IMR-90 (cell line): ENCODE data around the gene MCCD1. TPM values are rescaled to one million over a fixed set of nuclear protein-coding genes. Genes with fewer than 3 reads are reported as not detected.

Experiments
- ATAC-seq: fragments of 200-7000 bp; cut with Tn5 transposase; 2 replicates; pipeline ENCODE4 v1.9.1; 2020; ENCODE audit warnings: low read depth, mild to moderate bottlenecking, moderate library complexity
- BruUV-seq: library from RNA; stranded (reverse); fragments of 400-500 nt; replicated peaks from 2 replicates; lab custom pipeline; 2021; lab: Mats Ljungman, UMichigan
- CTCF ChIA-PET: fragments of 300-600 bp; formaldehyde crosslinking; extraction: SDS; loops from one replicate; lab custom pipeline; 2021; ENCODE audit warnings: antibody characterized with exemption; lab: Yijun Ruan, JAX
- POLR2A ChIA-PET: fragments of 300-600 bp; sonication (Branson Sonifier 250); formaldehyde crosslinking; loops from one replicate; lab custom pipeline; 2022; ENCODE audit warnings: antibody characterized with exemption; ENCODE audit not compliant: unreplicated experiment; lab: Charles Lee
- DNase-seq: peaks from one replicate; pipeline ENCODE4 v3.0.0; 2013
- H2AFZ ChIP-seq: replicated peaks from 2 replicates; pipeline ENCODE3; 2013; ENCODE audit warnings: low read length, mild to moderate bottlenecking; ENCODE audit not compliant: poor library complexity
- H2AK5ac ChIP-seq: 2 replicates; pipeline ENCODE4 v1.6.1; 2013; ENCODE audit warnings: low read depth, low read length, inconsistent platforms
- H2AK9ac ChIP-seq: replicated peaks from 2 replicates; pipeline ENCODE3; 2013; ENCODE audit warnings: mild to moderate bottlenecking, low read depth, low read length, moderate library complexity; ENCODE audit not compliant: poor library complexity
- H2BK120ac ChIP-seq: 2 replicates; pipeline ENCODE4 v1.6.1; 2013; ENCODE audit warnings: low read depth, low read length, inconsistent platforms
- H2BK15ac ChIP-seq: 3 replicates; pipeline ENCODE4 v1.6.1; 2013; ENCODE audit warnings: low read depth, low read length, inconsistent platforms
- H2BK20ac ChIP-seq: 2 replicates; pipeline ENCODE4 v1.6.1; 2013; ENCODE audit warnings: low read depth, mild to moderate bottlenecking, inconsistent platforms, low read length, moderate library complexity
- H2BK5ac ChIP-seq: 2 replicates; pipeline ENCODE4 v1.6.1; 2013; ENCODE audit warnings: mild to moderate bottlenecking, low read depth, low read length, inconsistent platforms; ENCODE audit not compliant: poor library complexity, severe bottlenecking
- H3K14ac ChIP-seq: replicated peaks from 2 replicates; pipeline ENCODE4 v1.6.1; 2013; ENCODE audit warnings: low read depth, low read length, inconsistent platforms
- H3K18ac ChIP-seq: 2 replicates; pipeline ENCODE4 v1.6.1; 2013; ENCODE audit warnings: low read depth, low read length, control low read depth
- H3K23ac ChIP-seq: 2 replicates; pipeline ENCODE4 v1.6.1; 2013; ENCODE audit warnings: low read depth, low read length, inconsistent platforms
- H3K27ac ChIP-seq: 2 replicates; pipeline ENCODE4 v1.5.1; 2013; ENCODE audit warnings: mild to moderate bottlenecking, control low read depth, low read length; ENCODE audit not compliant: insufficient read depth
- H3K27me3 ChIP-seq: 2 replicates; pipeline ENCODE4 v1.6.1; 2013; ENCODE audit warnings: low read length; ENCODE audit not compliant: control insufficient read depth, insufficient read depth
- H3K36me3 ChIP-seq: 2 replicates; pipeline ENCODE4 v1.6.1; 2013; ENCODE audit warnings: low read length, mixed read lengths; ENCODE audit not compliant: control insufficient read depth, insufficient read depth
- H3K4ac ChIP-seq: 2 replicates; pipeline ENCODE4 v1.6.1; 2013; ENCODE audit warnings: low read depth, low read length, inconsistent platforms
- H3K4me1 ChIP-seq: 2 replicates; pipeline ENCODE4 v1.6.1; 2013; ENCODE audit warnings: low read length, mixed read lengths; ENCODE audit not compliant: control insufficient read depth, insufficient read depth
- H3K4me2 ChIP-seq: 2 replicates; pipeline ENCODE4 v1.6.1; 2013; ENCODE audit warnings: low read depth, mild to moderate bottlenecking, control low read depth, low read length, moderate library complexity
- H3K4me3 ChIP-seq: 2 replicates; pipeline ENCODE4 v1.5.1; 2013; ENCODE audit warnings: low read depth, mild to moderate bottlenecking, control low read depth, low read length, moderate library complexity; ENCODE audit not compliant: insufficient read depth
- H3K56ac ChIP-seq: 2 replicates; pipeline ENCODE4 v1.6.1; 2013; ENCODE audit warnings: low read length, inconsistent platforms; ENCODE audit not compliant: insufficient read depth; ENCODE audit errors: extremely low read depth
- H3K79me1 ChIP-seq, 2 experiments: 2 replicates each; pipeline ENCODE4 v1.6.1; 2013; ENCODE audit warnings: low read length in 2 of 2, inconsistent platforms in 1 of 2, low read depth in 1 of 2
- H3K9ac ChIP-seq: 2 replicates; pipeline ENCODE4 v1.6.1; 2013; ENCODE audit warnings: low read depth, low read length, control low read depth
- H3K9me1 ChIP-seq: 2 replicates; pipeline ENCODE4 v1.6.1; 2013; ENCODE audit warnings: low read length, inconsistent platforms; ENCODE audit not compliant: insufficient read depth
- H3K9me3 ChIP-seq: 2 replicates; pipeline ENCODE4 v1.6.1; 2013; ENCODE audit warnings: low read length; ENCODE audit not compliant: control insufficient read depth, insufficient read depth
- H4K20me1 ChIP-seq: 2 replicates; pipeline ENCODE4 v1.6.1; 2013; ENCODE audit warnings: low read length, inconsistent platforms; ENCODE audit not compliant: insufficient read depth
- H4K5ac ChIP-seq: 2 replicates; pipeline ENCODE4 v1.6.1; 2013; ENCODE audit warnings: mild to moderate bottlenecking, low read depth, low read length, control low read depth
- H4K8ac ChIP-seq, 2 experiments: 2 replicates each; pipeline ENCODE4 v1.6.1; 2013; ENCODE audit warnings: low read depth in 2 of 2, low read length in 2 of 2, control low read depth in 1 of 2, inconsistent platforms in 1 of 2
- H4K91ac ChIP-seq: 2 replicates; pipeline ENCODE4 v1.6.1; 2013; ENCODE audit warnings: low read depth, low read length, inconsistent platforms; ENCODE audit not compliant: insufficient read depth
- BHLHE40 ChIP-seq: fragments of 150-350 bp; IDR thresholded peaks from 2 replicates; pipeline ENCODE4 v1.6.1; 2016; ENCODE audit warnings: mild to moderate bottlenecking, low read depth, low read length
- CEBPB ChIP-seq: IDR thresholded peaks from 2 replicates; pipeline ENCODE4 v1.6.1; 2012; ENCODE audit warnings: low read depth, low read length, improper control_type of control experiment
- CHD1 ChIP-seq: IDR thresholded peaks from 2 replicates; pipeline ENCODE4 v1.6.1; 2012; ENCODE audit warnings: low read depth, low read length, improper control_type of control experiment
- CTCF ChIP-seq: conservative IDR thresholded peaks from 2 replicates; pipeline ENCODE4 v1.5.1; 2012; ENCODE audit warnings: mild to moderate bottlenecking, low read depth, low read length, improper control_type of control experiment
- FOS ChIP-seq: fragments of 150-350 bp; IDR thresholded peaks from 2 replicates; pipeline ENCODE4 v1.6.1; 2016; ENCODE audit warnings: low read depth, low read length
- MAFK ChIP-seq: IDR thresholded peaks from 2 replicates; pipeline ENCODE4 v1.6.1; 2012; ENCODE audit warnings: low read depth, low read length, improper control_type of control experiment
- MAZ ChIP-seq: IDR thresholded peaks from 2 replicates; pipeline ENCODE4 v1.6.1; 2012; ENCODE audit warnings: low read depth, mild to moderate bottlenecking, low read length, improper control_type of control experiment, moderate library complexity, borderline replicate concordance
- MXI1 ChIP-seq: IDR thresholded peaks from 2 replicates; pipeline ENCODE4 v1.6.1; 2012; ENCODE audit warnings: low read depth, mild to moderate bottlenecking, low read length, moderate library complexity, borderline replicate concordance
- NFE2L2 ChIP-seq: fragments of 150-350 bp; IDR thresholded peaks from 2 replicates; pipeline ENCODE4 v1.6.1; 2016; ENCODE audit warnings: low read depth, mild to moderate bottlenecking, low read length
- POLR2A ChIP-seq: IDR thresholded peaks from 2 replicates; pipeline ENCODE4 v1.6.1; 2012; ENCODE audit warnings: mild to moderate bottlenecking, low read depth, low read length
- RAD21 ChIP-seq: IDR thresholded peaks from 2 replicates; pipeline ENCODE4 v1.6.1; 2012; ENCODE audit warnings: low read length, improper control_type of control experiment
- RCOR1 ChIP-seq: IDR thresholded peaks from 2 replicates; pipeline ENCODE4 v1.6.1; 2012; ENCODE audit warnings: mild to moderate bottlenecking, low read length, improper control_type of control experiment; ENCODE audit not compliant: insufficient replicate concordance
- RFX5 ChIP-seq: IDR thresholded peaks from 2 replicates; pipeline ENCODE4 v1.8.0; 2012; ENCODE audit warnings: low read depth, mild to moderate bottlenecking, low read length, moderate library complexity
- SMC3 ChIP-seq: fragments of 150-350 bp; IDR thresholded peaks from 2 replicates; pipeline ENCODE4 v1.6.1; 2016; ENCODE audit warnings: low read depth, mild to moderate bottlenecking, antibody characterized with exemption, low read length, moderate library complexity
- USF2 ChIP-seq: fragments of 150-350 bp; IDR thresholded peaks from 2 replicates; pipeline ENCODE4 v1.6.1; 2017; ENCODE audit warnings: mild to moderate bottlenecking, antibody characterized with exemption, low read length, low read depth
- dilution Hi-C: fragments of 300-500 bp; cut with HindIII; formaldehyde crosslinking; loops from one replicate; pipeline ENCODE4 v1.14.3; 2018; ENCODE audit warnings: low sequenced_read_pairs; ENCODE audit not compliant: unreplicated experiment
- in situ Hi-C: fragments of 300-500 bp; cut with MboI; formaldehyde crosslinking; loops from 3 replicates; pipeline ENCODE4 v1.14.3; 2019; ENCODE audit warnings: low sequenced_read_pairs, inconsistent platforms, mixed read lengths
- intact Hi-C: fragments of 100-400 bp; cut with micrococcal nuclease; formaldehyde crosslinking; loops from 2 replicates; pipeline ENCODE4 v1.10.0; 2022
- polyA plus RNA-seq, 3 experiments: library from polyadenylated mRNA; depleted of rRNA; stranded (reverse); fragments of >200 nt; gene quantifications; 2 replicates each; pipeline ENCODE4 v1.2.3, GENCODE V29; 2012; ENCODE audit warnings: low replicate concordance in 1 of 3
- total RNA-seq: library from RNA; depleted of rRNA; stranded (reverse); fragments of >200 nt; gene quantifications from 2 replicates; pipeline ENCODE4 v1.2.3, GENCODE V29; 2012
- TF ChIP-seq, protein P1 (sequence below): fragments of 150-350 bp; IDR thresholded peaks from 2 replicates; pipeline ENCODE4 v1.6.1; 2016; ENCODE audit warnings: low read depth, mild to moderate bottlenecking, low read length, moderate library complexity, borderline replicate concordance

Gene MCCD1
- total and polyA plus RNA-seq, 2 of the 4 experiments (the other 2 are of a cell fraction) = not detected

DNA sequence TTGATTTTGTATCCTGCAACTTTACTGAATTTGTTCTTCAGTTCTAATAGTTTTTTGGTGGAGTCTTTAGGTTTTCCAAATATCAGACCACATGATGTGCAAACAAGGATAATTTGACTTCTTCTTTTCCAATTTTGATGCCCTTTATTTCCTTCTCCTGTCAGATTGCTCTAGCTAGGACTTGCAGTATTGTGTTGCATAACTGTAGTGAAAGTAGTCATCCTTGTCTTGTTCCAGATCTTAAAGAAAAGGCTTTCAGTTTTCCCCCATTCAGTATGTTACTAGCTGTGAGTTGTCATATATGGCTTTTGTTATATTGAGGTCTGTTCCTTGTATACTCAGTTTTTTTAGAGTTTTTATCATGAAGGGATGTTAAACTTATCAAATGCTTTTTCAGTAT lies 26.2 kb upstream of the MCCD1 start:
- Histone ChIP-seq H3K14ac (no peak overlapping the region), H4K5ac (no peak overlapping the region), H3K4me1 (no peaks in the 10 kb centered on the region; the same call in 1 of the 2 replicates), H3K9me1 (peaks cover 5% of the 10 kb centered on the region; the same call in 1 of the 2 replicates), H4K8ac (no peak overlapping the region), H2BK120ac (no peak overlapping the region), H2AFZ (no peak overlapping the region), H3K4me2 (no peak overlapping the region), H4K91ac (no peak overlapping the region), H3K27ac (no peak overlapping the region), H2BK5ac (no peak overlapping the region), H4K20me1 (peaks cover 10% of the 10 kb centered on the region; the same call in 1 of the 2 replicates), H2AK5ac (no peak overlapping the region), H3K23ac (no peak overlapping the region), H3K4ac (no peak overlapping the region), H3K79me1 (peaks cover 0 to 31% of the 10 kb centered on the region in 2 experiments; a peak in 3 of 4 replicates), H3K4me3 (no peak overlapping the region), H2AK9ac (no peak overlapping the region), H3K36me3 (peaks cover 8% of the 10 kb centered on the region; the same call in 1 of the 2 replicates), H3K18ac (no peak overlapping the region), H2BK20ac (no peak overlapping the region), H3K9me3 (no peaks in the 10 kb centered on the region), H2BK15ac (no peak overlapping the region), H3K56ac (no peak overlapping the region), H3K9ac (no peak overlapping the region), H3K27me3 (no peaks in the 10 kb centered on the region)
- ATAC-seq = no peak
- ChIA-PET POLR2A (no interaction called here), CTCF (no interaction called here)
- no peak for DNase-seq
- dilution Hi-C loops (no loop called here), intact Hi-C loops (no loop called here), in situ Hi-C loops (no loop called here)
- TF ChIP-seq USF2 = no peak
- no peak for TF ChIP-seq MAZ
- TF ChIP-seq MAFK = no peak
- no peak for TF ChIP-seq CEBPB
- TF ChIP-seq MXI1 = no peak
- TF ChIP-seq RAD21 = no peak
- no peak for TF ChIP-seq RCOR1
- no peak for TF ChIP-seq RFX5
- TF ChIP-seq CHD1 = no peak
- no peak for TF ChIP-seq CTCF
- TF ChIP-seq FOS = no peak
- TF ChIP-seq BHLHE40 = no peak
- no peak for TF ChIP-seq SMC3
- no peak for TF ChIP-seq POLR2A
- TF ChIP-seq NFE2L2 = no peak
- TF ChIP-seq, protein P1, sequence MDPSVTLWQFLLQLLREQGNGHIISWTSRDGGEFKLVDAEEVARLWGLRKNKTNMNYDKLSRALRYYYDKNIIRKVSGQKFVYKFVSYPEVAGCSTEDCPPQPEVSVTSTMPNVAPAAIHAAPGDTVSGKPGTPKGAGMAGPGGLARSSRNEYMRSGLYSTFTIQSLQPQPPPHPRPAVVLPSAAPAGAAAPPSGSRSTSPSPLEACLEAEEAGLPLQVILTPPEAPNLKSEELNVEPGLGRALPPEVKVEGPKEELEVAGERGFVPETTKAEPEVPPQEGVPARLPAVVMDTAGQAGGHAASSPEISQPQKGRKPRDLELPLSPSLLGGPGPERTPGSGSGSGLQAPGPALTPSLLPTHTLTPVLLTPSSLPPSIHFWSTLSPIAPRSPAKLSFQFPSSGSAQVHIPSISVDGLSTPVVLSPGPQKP = no peak
- no TSS peak for BruUV-seq
